ENCODE data around the gene PGAP3.

PGAP3 gene

DNA sequence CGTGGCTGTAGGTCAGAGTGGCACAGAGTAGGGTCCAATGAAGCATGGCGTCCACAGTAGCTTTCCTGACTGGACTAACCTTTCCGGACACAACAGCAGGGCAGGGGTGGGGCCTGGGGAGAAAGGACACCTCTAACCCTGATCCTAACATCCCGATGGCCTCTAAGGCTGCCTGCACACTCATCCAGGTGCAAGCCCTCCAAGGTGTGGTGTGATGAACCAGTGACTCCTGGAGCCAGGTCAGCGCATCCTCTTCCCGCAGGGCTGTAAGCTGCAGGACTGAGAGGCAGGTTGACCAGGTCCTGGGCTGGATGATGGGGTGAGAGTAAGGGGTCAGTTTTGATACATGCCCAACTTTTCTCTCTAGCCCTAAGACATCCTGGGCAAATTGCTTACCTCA is 8.9 kb upstream of the PGAP3 start:
- DNase-seq (ENCODE audit: low read depth) = no peak

DNA sequence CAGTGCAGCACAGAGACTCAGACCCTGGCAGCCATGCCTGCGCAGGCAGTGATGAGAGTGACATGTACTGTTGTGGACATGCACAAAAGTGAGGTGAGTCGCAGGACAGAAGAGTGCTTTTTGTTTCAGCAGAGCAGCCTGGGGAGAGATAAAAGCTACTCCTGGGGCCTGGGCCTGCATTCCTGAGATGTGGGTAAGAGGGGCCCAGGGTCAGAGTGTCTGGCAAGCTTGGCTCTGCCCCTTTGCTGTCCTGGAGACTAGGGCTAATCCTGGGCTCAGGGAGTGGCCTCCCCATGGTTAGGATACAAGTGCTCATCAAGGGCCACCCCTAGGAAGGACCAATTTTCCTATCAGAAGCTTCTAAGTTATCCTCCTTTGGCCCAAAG is 7.2 kb upstream of the PGAP3 start:
- DNase-seq (ENCODE audit: low read depth) = no peak

DNA sequence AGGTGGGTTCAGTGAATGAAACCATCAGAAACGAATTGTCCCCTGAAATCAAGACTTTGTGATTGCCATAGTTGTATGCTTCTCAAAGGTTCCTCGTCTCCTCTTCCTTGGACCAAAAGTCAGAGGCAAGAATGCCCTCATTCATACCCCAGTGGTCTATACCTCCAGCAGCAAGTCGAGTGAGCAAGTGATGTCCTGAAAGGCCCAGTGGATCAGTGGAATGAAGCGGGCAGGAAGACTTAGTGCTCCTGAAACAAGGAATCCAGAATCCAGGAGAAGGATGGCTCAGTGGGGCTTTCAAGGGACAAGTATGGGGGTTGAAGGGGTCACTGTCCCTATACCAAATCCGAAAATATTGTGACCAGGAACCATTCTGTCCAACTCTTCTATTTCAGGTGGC is 6.7 kb upstream of the PGAP3 start:
- no peak for DNase-seq (ENCODE audit: low read depth)

DNA sequence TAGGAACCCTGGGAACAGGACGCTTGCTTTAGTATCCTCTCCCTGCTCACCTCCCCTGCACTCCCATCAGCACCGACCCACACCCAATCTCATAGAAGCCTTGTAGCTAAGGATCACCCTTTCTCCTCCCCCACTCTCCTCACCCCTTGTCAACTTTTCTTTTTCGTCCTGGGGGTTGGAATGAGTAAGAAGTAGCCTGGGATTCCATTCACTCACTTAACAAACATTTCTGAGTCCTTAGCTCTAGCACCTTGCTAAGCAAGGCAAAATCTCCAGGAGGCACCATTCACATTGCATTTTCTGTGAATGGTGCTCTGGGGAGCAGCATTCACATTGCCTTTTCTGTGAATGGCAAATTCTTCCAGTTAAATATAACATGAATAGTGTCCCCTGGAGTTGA is 1.1 kb upstream of the PGAP3 start:
- DNase-seq (ENCODE audit: low read depth) = no peak

DNA sequence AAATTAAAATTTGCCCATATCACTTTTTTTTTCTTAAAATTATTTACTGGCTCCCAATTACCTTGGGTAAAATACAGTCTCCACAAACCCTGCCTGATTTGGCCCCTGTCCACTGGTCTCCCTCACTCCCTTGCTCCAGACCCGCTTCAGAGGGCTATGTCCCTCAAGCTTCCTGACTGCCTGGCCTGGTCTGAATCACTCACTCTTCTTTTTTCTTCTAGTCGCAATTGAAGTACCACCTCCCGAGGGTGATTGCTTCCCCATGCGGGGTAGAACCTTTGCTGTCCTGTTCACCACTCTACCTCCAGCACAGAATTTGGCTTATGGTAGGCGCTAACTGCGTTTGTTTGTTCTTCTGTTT is 598 bp upstream of the PGAP3 start:
- no peak for DNase-seq (ENCODE audit: low read depth)

DNA sequence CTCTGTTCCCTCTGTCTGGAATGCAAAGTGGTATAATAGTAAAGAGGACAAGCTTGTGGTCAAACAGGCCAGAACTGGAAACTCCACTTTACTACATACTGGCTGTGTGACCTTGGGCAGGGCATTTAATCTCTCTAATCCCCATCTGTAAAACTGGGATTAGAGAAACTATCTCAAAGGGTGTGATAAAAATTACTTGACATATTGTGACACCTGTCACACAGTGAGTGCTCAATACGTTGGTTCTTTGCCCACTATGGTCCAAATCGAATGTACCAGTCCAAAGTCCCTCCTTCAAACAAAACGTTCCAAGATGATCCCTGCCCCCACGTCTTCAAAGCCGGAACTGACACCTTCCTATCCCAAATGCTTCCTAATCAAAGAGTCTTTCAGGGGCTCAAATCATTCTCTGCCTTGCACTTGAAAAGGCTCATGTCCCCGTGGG is 734 bp downstream of the PGAP3 start:
- DNase-seq (ENCODE audit: low read depth) = no peak

DNA sequence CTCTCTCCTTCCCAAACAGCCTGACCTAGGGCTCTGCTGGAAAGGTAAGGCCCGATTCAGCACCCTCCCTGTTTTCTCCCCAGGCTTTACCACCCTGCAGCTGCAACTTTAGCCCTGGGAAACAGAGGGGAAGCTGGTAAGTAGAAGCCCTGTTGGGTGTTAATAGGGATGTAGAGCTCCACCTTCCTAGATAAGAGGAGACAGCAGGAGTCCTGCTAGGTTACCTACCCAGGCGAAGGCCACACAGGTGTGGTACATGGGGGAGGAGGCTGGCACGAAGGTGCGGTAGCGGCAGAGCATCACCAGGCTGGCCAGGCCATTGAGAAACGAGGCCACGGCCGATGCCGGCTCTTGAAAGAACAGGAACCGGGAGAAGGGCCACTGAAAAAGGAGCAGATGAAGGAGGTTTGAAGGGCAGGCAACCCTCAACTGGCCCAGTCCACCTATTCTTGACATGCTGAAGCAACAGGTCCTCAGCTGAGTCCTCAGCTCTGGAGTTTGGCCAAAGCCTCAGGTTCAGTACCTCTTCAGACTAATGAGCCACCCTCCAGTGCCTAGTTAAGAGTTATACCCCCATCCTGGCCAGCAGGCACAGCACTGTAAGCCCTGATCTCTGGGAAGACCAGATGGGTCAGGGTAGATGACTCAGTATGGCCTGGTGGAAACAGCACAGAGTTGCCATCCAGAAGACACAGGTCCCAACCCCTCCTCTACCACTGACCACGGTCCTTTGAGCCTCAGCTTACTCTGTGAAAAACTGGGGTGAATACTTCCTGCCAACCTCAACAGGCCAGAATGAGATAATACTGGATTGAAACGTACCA is 3.3 kb downstream of the PGAP3 start:
- DNase-seq (ENCODE audit: low read depth) = no peak

DNA sequence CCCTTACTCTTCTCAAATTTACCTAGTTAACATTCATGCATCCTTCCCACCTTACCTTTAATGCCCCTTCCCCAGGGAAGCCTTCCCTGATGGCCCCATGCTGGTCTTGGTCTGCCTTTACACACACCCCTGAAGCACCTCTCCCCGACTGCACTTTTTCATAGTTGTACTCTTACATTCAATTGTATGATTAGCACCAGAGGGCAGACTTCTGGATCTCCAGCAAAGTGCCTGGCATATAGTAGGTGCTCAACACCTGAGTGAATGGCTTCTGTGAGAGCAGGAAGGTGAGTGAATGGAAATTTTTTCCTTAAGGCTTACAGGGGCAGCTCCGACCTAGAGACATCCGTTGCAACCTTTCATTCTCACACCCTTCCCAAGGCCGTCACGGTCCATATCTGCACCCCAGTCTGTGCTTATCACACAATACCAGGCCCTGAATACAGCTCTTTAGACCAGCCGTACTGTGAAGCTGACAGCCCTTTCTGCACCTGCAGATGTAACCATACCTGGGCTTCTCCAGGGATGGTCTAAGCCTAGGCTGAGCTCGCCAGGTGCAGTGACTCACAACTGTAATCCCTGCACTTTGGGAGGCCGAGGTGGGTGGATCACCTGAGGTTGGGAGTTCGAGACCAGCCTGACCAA is 4.4 kb downstream of the PGAP3 start:
- no peak for DNase-seq (ENCODE audit: low read depth)

DNA sequence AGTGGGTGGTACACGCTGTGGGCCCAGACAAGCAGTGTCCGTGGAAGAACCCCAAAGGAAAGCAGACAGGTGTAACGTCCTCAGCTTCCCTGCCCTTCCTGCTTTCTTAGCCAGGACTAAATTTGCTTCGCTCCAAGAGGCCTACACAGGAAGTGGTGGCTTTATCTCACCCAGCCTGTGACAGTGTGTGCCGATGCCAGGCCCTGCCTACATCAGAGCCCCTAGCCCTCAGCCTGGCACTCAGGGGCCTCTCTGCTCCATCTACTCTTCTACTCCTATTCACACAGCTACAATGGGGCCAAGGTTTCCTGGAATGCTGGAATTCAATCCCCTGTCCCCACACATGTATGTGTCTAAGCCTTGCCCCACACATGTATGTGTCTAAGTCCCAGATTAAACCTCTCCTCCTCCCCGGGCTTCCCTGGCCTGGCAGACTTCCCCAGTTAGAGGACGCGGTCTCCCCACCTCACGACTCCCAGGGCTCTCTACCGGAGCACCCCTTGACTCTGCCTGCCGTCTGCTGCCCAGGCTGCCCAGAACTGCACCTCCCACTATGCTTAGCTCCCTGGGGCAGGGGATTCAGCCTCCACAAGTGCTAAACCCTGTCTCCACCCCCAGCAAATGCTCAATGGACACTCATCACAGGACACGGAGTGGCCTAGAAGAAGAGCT is 8.2 kb downstream of the PGAP3 start:
- DNase-seq (ENCODE audit: low read depth) = no peak

DNA sequence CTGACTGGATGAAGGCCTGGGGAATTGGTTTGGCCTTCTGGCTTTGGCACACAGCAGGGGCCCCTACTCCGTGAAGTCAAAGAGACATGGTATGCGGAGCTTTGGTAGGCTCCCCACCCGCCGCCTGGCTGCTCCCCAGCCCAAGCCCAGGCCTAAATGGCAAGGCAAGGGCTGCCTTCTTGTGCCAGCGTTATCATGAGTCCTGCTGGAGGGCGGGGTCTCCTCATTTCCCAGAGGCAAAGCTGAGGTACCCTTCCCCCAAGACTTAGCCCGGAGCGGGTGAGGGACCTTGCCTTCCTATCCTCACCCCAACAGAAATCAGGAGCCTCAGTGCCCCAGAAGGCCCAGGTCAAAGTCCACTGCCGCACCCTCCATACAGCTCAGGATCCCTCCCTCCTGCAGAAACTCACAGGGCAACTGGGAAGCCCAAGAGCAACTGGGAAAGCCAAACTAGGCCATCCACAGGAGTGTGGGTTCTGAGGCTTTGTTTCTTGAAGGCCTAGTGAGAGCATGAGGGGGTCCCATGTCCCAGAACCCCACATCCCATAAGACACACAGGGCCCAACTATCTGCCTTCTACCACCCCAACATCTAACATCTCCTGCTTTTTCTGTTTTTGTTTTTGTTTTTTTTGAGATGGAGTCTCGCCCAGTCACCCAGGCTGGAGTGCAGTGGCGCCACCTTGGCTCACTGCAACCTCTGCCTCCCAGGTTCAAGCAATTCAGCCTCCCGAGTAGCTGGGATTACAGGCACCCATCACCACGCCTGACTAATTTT is 9.3 kb downstream of the PGAP3 start:
- DNase-seq (ENCODE audit: low read depth) = no peak

DNA sequence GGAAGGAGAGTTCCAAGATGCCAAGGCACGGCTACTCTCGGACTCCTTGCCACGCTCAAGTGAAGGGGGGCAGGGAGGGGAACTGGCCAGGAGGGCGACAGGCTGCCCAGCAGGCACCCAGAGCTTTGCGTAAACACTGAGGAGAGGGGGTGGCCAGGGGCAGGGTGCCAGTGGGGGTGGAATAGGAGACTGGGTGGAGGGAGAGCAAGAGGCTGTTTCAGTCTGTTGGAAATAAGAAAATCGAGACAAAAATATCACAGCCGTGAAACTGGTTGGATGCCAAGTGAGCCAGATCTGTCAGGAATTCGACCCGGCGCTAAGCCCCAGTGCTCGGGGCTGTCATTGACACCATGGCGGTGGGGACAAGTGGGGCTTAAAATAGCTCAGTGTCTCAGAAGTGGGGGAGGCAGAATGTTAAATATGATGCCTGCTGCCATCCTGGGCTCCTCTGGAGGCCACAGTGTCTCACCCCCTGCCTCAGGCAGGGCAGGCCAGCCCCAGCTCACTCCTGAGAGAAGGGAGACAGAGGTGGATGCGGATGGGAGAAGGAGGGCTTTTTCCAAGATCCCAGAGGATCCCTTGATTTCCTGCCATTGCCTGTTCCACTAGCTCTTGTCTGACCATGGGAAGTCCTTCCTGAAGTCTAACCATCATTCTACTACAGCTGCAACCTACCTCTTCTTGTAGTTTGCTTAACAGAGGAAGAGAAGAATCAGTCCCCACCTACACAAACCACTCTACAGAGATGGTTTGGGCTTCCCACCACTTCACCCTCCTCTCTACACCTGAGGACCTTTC is 10.1 kb downstream of the PGAP3 start:
- DNase-seq (ENCODE audit: low read depth) = no peak

DNA sequence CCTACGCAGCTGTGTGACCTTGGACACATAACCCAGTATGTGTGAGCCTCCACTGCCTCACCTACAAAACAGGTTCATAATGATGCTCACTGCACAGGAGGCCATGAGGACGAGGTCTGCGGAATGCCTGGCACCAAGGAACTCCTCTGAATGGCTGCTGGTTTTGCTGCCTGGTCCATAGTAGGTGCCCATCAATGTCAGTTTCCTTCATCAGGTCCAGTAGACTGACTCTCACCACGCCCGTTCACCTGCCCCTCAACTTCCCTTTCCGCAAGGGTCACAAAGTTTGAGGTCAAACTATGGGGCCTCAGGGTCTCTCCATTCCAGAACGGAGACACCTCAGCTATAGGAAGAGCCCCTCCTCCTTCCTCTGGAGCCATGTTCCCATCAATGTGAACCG is 10.8 kb downstream of the PGAP3 start:
- DNase-seq (ENCODE audit: low read depth) = no peak

DNA sequence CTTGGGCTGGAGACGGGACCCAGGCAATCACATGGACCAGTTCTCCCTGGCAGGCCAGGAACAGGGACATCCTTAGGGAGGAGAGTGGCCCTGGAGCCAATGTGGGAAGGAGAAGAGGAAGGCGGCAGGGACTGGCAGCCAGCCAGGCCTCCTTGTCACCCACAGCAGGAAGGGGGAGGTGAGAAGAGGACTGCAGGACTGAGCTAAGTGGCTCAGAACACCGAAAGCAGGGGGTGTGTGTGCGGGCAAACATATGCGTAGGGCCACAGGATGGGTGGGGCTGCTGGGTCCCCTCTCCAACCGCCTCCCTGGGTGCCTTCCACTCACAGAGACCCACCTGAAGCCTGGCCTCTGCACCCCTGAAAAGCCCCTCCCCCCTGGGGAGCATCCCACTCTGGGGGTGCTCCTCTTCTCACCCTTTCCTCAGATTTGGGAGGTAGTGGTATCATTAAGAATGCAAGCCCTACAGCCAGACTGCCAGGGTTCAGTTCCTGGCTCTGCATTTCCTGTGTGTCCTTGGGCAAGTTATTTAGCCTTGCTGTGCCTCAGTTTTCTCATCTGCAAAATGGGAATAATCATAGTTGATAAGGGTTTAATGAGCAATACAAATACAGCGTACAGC is 11.5 kb downstream of the PGAP3 start:
- no peak for DNase-seq (ENCODE audit: low read depth)

DNA sequence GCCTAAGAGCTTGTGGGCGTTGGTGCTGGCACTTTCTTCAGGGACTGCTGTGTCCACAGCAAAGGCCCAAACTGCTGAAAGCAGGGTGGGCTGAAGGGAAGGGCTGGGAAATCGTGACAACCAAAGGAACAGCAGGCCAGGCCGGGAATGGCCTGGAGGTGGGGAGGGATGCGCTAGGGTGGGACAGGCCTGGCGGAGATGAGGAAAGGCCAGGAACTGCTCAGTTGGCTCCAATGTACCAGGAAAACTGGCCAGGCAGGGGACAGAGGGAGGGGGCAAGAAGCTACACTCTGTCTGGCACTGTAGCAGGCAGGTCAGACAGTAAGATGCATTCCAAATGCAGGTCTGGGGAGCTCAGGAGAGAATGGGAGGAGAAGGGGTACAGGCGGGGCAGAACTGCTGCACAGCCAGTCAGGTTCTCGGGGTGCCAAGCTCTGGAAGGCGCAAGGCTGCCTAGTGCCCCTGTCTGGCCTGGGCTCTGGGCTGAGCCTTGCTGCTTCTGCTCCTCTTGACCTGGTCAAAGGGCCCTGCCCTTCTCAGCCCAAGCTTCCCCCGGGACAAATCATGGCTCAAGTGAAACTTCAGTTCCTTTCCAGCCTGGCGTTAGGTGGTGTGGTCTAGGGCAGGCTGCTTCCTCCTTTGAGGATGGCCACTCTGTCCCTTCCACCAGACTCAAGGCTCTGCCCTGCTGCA is 12.3 kb downstream of the PGAP3 start:
- DNase-seq (ENCODE audit: low read depth) = no peak

DNA sequence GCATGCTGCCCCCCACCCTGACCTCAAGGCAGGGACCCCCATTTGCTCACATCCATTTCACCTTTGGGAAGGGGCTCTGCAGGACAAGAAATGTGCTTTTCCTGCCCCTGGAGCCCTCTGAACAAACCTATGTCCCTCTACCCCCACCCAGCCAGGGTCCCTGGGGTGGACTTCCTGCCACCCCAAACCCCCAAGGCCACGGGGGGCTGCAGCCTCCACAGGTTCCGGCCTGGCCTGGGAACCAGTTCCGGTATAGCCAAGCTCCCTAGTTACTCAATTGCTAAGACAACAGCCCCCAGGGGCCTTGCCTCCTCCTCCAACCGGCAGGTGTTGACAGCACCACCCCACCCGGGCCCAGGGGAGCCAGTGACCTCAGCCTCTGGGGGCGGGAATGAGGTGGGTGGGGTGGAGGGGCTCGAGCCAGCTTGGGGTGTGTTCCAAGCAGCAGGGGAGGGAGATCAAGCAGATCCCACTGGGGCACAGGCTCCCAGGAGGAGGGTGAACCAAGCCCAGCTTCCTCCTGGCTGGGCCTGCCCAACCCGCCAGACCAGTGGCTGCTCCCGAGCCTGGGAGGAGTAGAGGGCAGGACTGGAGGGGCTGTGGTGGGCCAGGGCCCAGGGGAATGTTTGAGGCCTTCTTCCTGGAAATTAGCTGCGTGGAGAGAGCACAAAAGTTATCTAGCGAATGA is 13.0 kb downstream of the PGAP3 start:
- no peak for DNase-seq (ENCODE audit: low read depth)

DNA sequence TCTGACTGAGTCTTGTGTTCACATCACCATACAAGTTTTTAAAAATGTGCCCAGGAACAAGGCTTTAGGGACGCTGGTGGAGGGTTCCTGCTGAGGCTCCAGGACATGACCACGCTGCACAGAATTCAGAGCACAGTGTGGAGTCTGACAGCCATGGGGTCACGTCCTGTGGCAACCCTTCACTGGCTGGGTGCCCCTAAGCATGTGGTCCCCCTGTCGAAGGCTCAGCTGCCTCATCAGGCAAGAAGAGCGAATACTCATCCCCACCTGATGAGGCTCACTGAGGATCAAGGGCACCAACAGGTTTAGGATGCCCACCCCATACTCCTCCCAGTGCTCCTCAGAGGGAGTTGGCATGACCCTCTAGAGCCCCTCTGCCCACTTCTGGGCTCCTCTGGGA is 13.7 kb downstream of the PGAP3 start:
- DNase-seq (ENCODE audit: low read depth) = no peak

DNA sequence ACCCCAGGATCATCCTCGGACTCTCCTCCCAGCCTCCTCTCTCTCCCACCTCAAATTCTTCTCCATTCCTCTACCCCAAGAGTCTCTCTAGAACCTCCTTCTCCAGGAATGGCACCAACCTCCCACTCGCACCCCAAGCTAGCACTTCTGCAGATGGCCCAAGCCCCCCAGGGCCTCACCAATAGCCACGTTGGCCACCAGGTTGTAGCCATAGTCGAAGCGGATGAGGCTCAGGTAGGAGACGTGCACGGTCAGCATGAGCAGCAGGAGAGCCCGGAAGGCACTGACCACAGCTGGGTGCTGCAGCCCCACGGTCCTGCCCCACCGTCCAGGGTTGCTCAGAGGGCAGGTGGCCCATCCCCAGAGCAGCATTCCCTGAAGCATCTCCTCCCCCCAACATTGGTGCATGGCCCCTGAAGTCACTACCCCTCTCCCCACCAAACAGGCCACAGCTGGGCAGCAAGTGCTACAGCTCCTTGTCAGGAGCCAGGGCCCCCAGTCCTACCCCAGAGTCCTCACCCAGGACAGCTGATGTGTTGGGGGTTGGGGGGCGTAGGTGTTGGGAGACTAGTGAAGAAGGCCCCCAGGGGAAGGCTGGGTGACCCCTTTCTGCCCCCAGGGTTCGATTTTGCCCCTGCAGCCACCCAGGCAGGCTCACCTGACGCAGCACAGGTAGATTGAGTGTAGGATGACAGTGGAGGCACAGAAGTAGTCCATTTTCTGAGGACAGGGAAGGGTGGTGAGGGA is 14.3 kb downstream of the PGAP3 start:
- no peak for DNase-seq (ENCODE audit: low read depth)

DNA sequence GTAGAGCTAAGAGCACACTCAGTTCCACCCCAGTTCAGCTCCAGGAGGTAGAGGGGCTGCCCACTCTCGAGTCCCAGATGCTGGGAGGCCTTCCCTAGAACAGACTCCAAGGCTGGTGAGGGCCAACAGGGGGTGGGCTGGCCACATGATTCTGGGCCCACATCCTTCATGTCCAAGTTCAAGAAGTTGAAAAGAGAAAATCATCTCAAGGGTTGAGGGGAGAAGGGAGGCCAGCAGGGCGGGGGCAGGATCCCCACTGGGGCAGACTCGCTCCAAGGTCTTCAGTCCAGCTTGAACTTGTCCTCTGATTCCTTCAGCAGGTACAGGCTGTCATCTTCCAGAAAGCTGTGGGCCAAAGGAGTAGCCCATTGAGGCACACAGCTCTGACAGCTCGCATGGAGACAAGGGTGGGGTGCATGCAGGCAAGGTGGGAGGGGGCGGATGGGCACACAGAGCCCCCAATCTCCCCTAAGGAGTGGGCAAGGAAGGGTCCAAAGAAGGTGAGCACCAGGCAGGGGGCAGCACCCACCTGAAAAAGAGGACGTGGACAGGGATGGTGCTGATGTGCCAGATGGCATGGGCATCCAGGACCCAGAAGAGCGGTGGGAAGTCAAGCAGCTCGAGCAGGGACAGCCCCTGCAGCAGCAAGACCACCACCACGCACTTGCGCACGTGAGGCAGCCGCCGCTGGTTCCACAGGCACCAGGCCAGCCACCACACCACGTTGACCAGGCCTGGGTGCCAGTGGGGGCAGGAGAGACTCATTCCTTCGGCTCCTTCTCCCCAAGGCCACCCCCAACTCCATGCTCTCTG is 15.1 kb downstream of the PGAP3 start:
- no peak for DNase-seq (ENCODE audit: low read depth)

Data from HS-27A (cell line).